22Rv1 (cell line): ENCODE measurements around the gene ZSCAN4.

Experiments
- CTCF ChIP-seq: fragments of 450-650 bp; IDR thresholded peaks from 2 replicates; pipeline ENCODE4 v1.5.1; 2017; ENCODE audit warnings: mild to moderate bottlenecking
- ZFX ChIP-seq: fragments of 450-650 bp; IDR thresholded peaks from 2 replicates; pipeline ENCODE4 v1.6.1; 2017; ENCODE audit warnings: antibody characterized with exemption, borderline replicate concordance

DNA sequence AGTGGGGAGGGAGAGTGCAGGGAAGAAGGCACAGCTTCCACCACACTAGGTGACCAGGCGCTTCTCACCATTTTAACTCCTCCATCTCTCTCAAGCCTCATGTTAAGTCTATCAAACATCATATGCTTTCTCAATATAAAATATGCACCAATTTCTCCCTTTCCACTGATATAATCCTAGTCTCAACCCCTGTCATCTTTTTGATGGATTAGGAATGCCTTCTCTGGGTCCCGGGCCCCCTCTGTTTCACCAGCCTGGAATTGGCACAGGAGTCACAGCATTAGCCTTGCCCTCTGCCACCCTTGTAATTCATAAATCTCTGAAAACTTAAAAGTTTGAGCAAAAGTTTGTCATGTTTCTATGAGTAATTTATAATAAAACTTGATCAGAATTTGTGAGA is at the start of gene ZSCAN4:
- TF ChIP-seq CTCF: no peak
- TF ChIP-seq ZFX: no peak
